Astrocyte (in vitro differentiated cells and primary cell): Measurements from ENCODE around the gene UBXN2A. TPM values are rescaled to one million over a fixed set of nuclear protein-coding genes. Genes with fewer than 3 reads are reported as not detected.
A peak's percentile ranks its signal among the peaks of the same experiment; 100 is the strongest.

Experiments
- DNase-seq: peaks from one replicate; pipeline ENCODE4 v3.0.0-alpha.2; 2010; ENCODE audit warnings: low read depth
- FAIRE-seq: peaks from 2 replicates; lab custom pipeline; 2011; peaks lifted over from hg19 to GRCh38; lab: Jason Lieb, UNC
- H2AFZ ChIP-seq: 2 replicates; pipeline ENCODE4 v1.6.0; 2012; ENCODE audit warnings: low read depth, low read length, inconsistent platforms
- H3K27ac ChIP-seq: 2 replicates; pipeline ENCODE4 v1.5.1; 2011; ENCODE audit warnings: low read depth, low read length, inconsistent platforms
- H3K27me3 ChIP-seq: 2 replicates; pipeline ENCODE4 v1.6.0; 2011; ENCODE audit warnings: low read length, inconsistent platforms; ENCODE audit not compliant: insufficient read depth
- H3K36me3 ChIP-seq: 2 replicates; pipeline ENCODE4 v1.5.1; 2011; ENCODE audit warnings: low read length, inconsistent platforms; ENCODE audit not compliant: insufficient read depth
- H3K4me1 ChIP-seq: 2 replicates; pipeline ENCODE4 v1.5.1; 2011; ENCODE audit warnings: low read length, inconsistent platforms; ENCODE audit not compliant: insufficient read depth
- H3K4me2 ChIP-seq: 2 replicates; pipeline ENCODE4 v1.6.0; 2012; ENCODE audit warnings: low read length, inconsistent platforms
- H3K4me3 ChIP-seq: 2 replicates; pipeline ENCODE4 v1.5.1; 2011; ENCODE audit warnings: low read depth, mild to moderate bottlenecking, low read length, inconsistent platforms; ENCODE audit not compliant: insufficient read depth
- H3K79me2 ChIP-seq: 2 replicates; pipeline ENCODE4 v1.6.0; 2012; ENCODE audit warnings: mild to moderate bottlenecking, low read length, inconsistent platforms; ENCODE audit not compliant: insufficient read depth
- H3K9ac ChIP-seq: 2 replicates; pipeline ENCODE4 v1.6.0; 2012; ENCODE audit warnings: mild to moderate bottlenecking, low read length, inconsistent platforms
- H3K9me3 ChIP-seq: 2 replicates; pipeline ENCODE4 v1.5.1; 2012; ENCODE audit warnings: low read depth, mild to moderate bottlenecking, low read length, inconsistent platforms; ENCODE audit not compliant: insufficient read depth
- H4K20me1 ChIP-seq: 2 replicates; pipeline ENCODE4 v1.6.0; 2012; ENCODE audit warnings: low read length, inconsistent platforms; ENCODE audit not compliant: insufficient read depth
- H3K27ac Mint-ChIP-seq: one replicate; pipeline ENCODE4 v1.8.0; 2021; ENCODE audit warnings: mild to moderate bottlenecking, mixed read lengths; ENCODE audit not compliant: unreplicated experiment
- H3K27me3 Mint-ChIP-seq: one replicate; pipeline ENCODE4 v1.8.0; 2021; ENCODE audit warnings: low read depth, mixed read lengths; ENCODE audit not compliant: unreplicated experiment
- H3K36me3 Mint-ChIP-seq: one replicate; pipeline ENCODE4 v1.8.0; 2021; ENCODE audit warnings: low read depth, mixed read lengths; ENCODE audit not compliant: unreplicated experiment
- H3K4me1 Mint-ChIP-seq: one replicate; pipeline ENCODE4 v1.8.0; 2021; ENCODE audit warnings: low read depth, mixed read lengths; ENCODE audit not compliant: unreplicated experiment
- H3K4me3 Mint-ChIP-seq: one replicate; pipeline ENCODE4 v1.8.0; 2021; ENCODE audit warnings: mild to moderate bottlenecking, moderate library complexity, mixed read lengths; ENCODE audit not compliant: unreplicated experiment
- H3K9me3 Mint-ChIP-seq: one replicate; pipeline ENCODE4 v1.8.0; 2021; ENCODE audit warnings: mild to moderate bottlenecking, mixed read lengths; ENCODE audit not compliant: unreplicated experiment
- EZH2 ChIP-seq: IDR thresholded peaks from 2 replicates; pipeline ENCODE4 v1.6.1; 2012; ENCODE audit warnings: mild to moderate bottlenecking, low read length, inconsistent platforms; ENCODE audit not compliant: insufficient read depth
- total RNA-seq: library from RNA; stranded (reverse); gene quantifications from 2 replicates; pipeline ENCODE4 v1.2.1, GENCODE V29; 2021
- TF ChIP-seq, protein P1 (sequence below): IDR thresholded peaks from 2 replicates; pipeline ENCODE4 v1.5.1; 2011; ENCODE audit warnings: low read depth, mild to moderate bottlenecking, inconsistent platforms, low read length, moderate library complexity; ENCODE audit not compliant: insufficient read depth

Gene UBXN2A
- total RNA-seq, 1 donor from 2014 or later, result 22.2 TPM

DNA sequence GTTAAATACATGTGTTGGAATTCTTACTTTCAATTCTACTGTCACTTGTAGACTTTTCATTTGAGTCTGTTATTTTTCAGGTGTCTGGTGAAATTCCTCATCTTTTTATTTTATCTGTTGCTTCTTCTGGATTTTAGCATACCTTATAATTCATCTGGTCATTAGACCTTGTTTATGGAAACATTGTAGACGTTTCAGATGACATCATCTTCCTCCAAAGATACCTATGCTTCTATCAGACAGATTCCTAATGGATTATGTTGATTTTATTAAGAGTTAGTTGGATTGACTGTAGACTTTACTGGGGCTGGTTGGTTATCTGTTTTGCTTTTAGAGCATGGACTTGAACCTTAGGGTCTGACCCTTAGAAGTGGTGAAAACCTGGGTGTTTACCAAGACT lies 54.3 kb downstream of the UBXN2A start:
- no peak overlapping the region for H3K27ac Mint-ChIP-seq
- H3K36me3 ChIP-seq, result no peaks in the 10 kb centered on the region
- H3K4me1 ChIP-seq, result no peaks in the 10 kb centered on the region
- no peak for FAIRE-seq
- H3K9me3 ChIP-seq, result no peaks in the 10 kb centered on the region
- H3K27ac ChIP-seq, result no peak overlapping the region
- no peak for TF ChIP-seq EZH2
- TF ChIP-seq, protein P1, sequence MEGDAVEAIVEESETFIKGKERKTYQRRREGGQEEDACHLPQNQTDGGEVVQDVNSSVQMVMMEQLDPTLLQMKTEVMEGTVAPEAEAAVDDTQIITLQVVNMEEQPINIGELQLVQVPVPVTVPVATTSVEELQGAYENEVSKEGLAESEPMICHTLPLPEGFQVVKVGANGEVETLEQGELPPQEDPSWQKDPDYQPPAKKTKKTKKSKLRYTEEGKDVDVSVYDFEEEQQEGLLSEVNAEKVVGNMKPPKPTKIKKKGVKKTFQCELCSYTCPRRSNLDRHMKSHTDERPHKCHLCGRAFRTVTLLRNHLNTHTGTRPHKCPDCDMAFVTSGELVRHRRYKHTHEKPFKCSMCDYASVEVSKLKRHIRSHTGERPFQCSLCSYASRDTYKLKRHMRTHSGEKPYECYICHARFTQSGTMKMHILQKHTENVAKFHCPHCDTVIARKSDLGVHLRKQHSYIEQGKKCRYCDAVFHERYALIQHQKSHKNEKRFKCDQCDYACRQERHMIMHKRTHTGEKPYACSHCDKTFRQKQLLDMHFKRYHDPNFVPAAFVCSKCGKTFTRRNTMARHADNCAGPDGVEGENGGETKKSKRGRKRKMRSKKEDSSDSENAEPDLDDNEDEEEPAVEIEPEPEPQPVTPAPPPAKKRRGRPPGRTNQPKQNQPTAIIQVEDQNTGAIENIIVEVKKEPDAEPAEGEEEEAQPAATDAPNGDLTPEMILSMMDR, result no peak
- no peaks in the 10 kb centered on the region for H4K20me1 ChIP-seq
- no peaks in the 10 kb centered on the region for H3K9me3 Mint-ChIP-seq
- no peaks in the 10 kb centered on the region for H3K79me2 ChIP-seq
- peaks cover 11% of the 10 kb centered on the region for H3K36me3 Mint-ChIP-seq
- no peaks in the 10 kb centered on the region for H3K27me3 Mint-ChIP-seq
- no peak overlapping the region for H3K4me3 ChIP-seq
- H3K4me3 Mint-ChIP-seq, result no peak overlapping the region
- H3K27me3 ChIP-seq, result no peaks in the 10 kb centered on the region
- H3K4me1 Mint-ChIP-seq, result peaks cover 5% of the 10 kb centered on the region
- no peak for DNase-seq
- H3K9ac ChIP-seq, result no peak overlapping the region
- H2AFZ ChIP-seq, result no peak overlapping the region
- no peak overlapping the region for H3K4me2 ChIP-seq

GRCh38 chr2:24007693-24008092 lies 67.4 kb downstream of the UBXN2A start:
- FAIRE-seq, result no peak
- no peak for TF ChIP-seq EZH2
- TF ChIP-seq, protein P1, result no peak
- H3K27me3 Mint-ChIP-seq, result peaks cover 10% of the 10 kb centered on the region

DNA sequence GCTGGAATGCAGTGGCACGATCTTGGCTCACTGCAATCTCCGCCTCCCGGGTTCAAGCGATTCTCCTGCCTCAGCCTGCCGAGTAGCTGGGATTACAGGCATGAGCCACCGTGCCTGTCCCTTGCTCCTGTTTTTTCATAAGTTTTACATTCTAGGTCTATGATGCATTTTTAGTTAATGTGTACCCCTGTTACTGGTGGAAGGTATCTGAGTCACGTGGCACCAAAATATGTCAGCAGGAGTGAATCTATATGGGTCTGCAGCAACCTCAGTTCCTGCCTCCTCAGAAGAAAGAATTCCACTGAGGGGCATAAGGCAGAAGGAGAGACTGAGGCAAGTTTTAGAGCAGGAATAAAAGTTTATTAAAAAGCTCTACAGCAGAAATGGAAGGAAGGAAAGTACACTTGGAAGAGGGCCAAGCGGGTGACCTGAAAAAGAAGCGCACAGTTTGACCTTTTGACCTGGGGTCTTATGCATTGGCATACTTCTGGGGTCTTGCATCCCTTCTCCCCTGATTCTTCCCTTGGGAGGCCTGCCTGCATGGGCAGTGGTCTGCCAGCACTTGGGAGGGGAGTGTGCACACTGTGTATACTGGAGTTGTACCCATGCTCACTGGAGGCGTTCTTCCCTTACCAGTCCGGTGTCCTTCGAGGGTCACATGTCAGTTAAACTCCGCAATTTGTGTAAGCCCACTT lies 68.6 kb downstream of the UBXN2A start:
- H3K36me3 Mint-ChIP-seq, result no peaks in the 10 kb centered on the region
- no peak overlapping the region for H3K27ac Mint-ChIP-seq
- H3K4me3 Mint-ChIP-seq, result no peak overlapping the region
- H3K27ac ChIP-seq, result no peak overlapping the region
- H3K27me3 Mint-ChIP-seq, result peaks cover 12% of the 10 kb centered on the region
- FAIRE-seq (no peak), DNase-seq (no peak)
- peaks cover 7% of the 10 kb centered on the region for H3K4me1 ChIP-seq
- H3K36me3 ChIP-seq, result no peaks in the 10 kb centered on the region
- peak overlapping the region; percentile 85 for H3K4me2 ChIP-seq
- peaks cover 10% of the 10 kb centered on the region for H3K27me3 ChIP-seq
- no peaks in the 10 kb centered on the region for H3K4me1 Mint-ChIP-seq
- no peaks in the 10 kb centered on the region for H3K79me2 ChIP-seq
- no peak overlapping the region for H3K4me3 ChIP-seq
- H3K9me3 ChIP-seq, result no peaks in the 10 kb centered on the region
- no peaks in the 10 kb centered on the region for H3K9me3 Mint-ChIP-seq
- H3K9ac ChIP-seq, result no peak overlapping the region
- H2AFZ ChIP-seq, result no peak overlapping the region
- no peaks in the 10 kb centered on the region for H4K20me1 ChIP-seq
- TF ChIP-seq, protein P1, result no peak
- no peak for TF ChIP-seq EZH2

More at GRCh38 chr2:24007693-24008092, 67.4 kb downstream of the UBXN2A start:
- no peak overlapping the region for H3K4me2 ChIP-seq
- H2AFZ ChIP-seq, result no peak overlapping the region
- peaks cover 7% of the 10 kb centered on the region for H3K4me1 ChIP-seq
- no peak overlapping the region for H3K4me3 ChIP-seq
- no peak for DNase-seq
- no peaks in the 10 kb centered on the region for H3K4me1 Mint-ChIP-seq
- H3K9ac ChIP-seq, result no peak overlapping the region
- no peak overlapping the region for H3K27ac Mint-ChIP-seq
- H3K27me3 ChIP-seq, result peaks cover 10% of the 10 kb centered on the region
- H3K79me2 ChIP-seq, result no peaks in the 10 kb centered on the region
- H3K9me3 Mint-ChIP-seq, result no peaks in the 10 kb centered on the region
- no peak overlapping the region for H3K4me3 Mint-ChIP-seq
- H3K27ac ChIP-seq, result no peak overlapping the region
- no peaks in the 10 kb centered on the region for H3K36me3 Mint-ChIP-seq
- H3K9me3 ChIP-seq, result no peaks in the 10 kb centered on the region
- no peaks in the 10 kb centered on the region for H4K20me1 ChIP-seq
- no peaks in the 10 kb centered on the region for H3K36me3 ChIP-seq
